HepG2 (cell line): ENCODE measurements around the gene ZNF444. TPM values are rescaled to one million over a fixed set of nuclear protein-coding genes. Genes with fewer than 3 reads are reported as not detected.

Experiments
- AFF4 ChIP-seq: sonication (generic); formaldehyde crosslinking; IDR thresholded peaks from 2 replicates; pipeline ENCODE4 v1.4.0; 2020; ENCODE audit warnings: missing genetic modification reagents
- ATRX ChIP-seq: sonication (generic); formaldehyde crosslinking; IDR thresholded peaks from 2 replicates; pipeline ENCODE4 v1.4.0; 2020; ENCODE audit warnings: missing genetic modification reagents, borderline replicate concordance
- CREB1 ChIP-seq, 2 experiments: fragments of 450-650 bp in 1 of 2; IDR thresholded peaks; 2 replicates each; pipeline ENCODE4 v1.6.1; 2016 to 2017; ENCODE audit warnings: control low read depth in 1 of 2, mild to moderate bottlenecking in 1 of 2, missing compliant biosample characterization in 1 of 2, missing genetic modification characterization in 1 of 2
- ETV5 ChIP-seq: IDR thresholded peaks from 2 replicates; pipeline ENCODE4 v1.6.1; 2018; ENCODE audit warnings: missing biosample characterization, missing genetic modification reagents, inconsistent platforms, borderline replicate concordance
- GABPB1 ChIP-seq: IDR thresholded peaks from 2 replicates; pipeline ENCODE4 v1.6.1; 2016; ENCODE audit warnings: mild to moderate bottlenecking, missing genetic modification reagents, moderate library complexity, missing compliant biosample characterization
- HIVEP1 ChIP-seq: sonication (generic); formaldehyde crosslinking; IDR thresholded peaks from 2 replicates; pipeline ENCODE4 v1.4.0; 2020; ENCODE audit warnings: mild to moderate bottlenecking, missing genetic modification reagents
- HNRNPLL ChIP-seq: fragments of 200-400 bp; formaldehyde crosslinking; IDR thresholded peaks from 2 replicates; pipeline ENCODE4 v1.6.1; 2017; ENCODE audit warnings: mild to moderate bottlenecking, low read depth, low read length; ENCODE audit not compliant: poor library complexity, severe bottlenecking
- ISX ChIP-seq: sonication (generic); formaldehyde crosslinking; conservative IDR thresholded peaks from 2 replicates; pipeline ENCODE4 v1.5.0; 2020; ENCODE audit warnings: missing genetic modification reagents
- KLF13 ChIP-seq: sonication (generic); formaldehyde crosslinking; IDR thresholded peaks from 2 replicates; pipeline ENCODE4 v1.4.0; 2020; ENCODE audit warnings: mild to moderate bottlenecking, missing genetic modification reagents
- MYC ChIP-seq: sonication (generic); formaldehyde crosslinking; IDR thresholded peaks from 2 replicates; pipeline ENCODE4 v1.9.0; 2021; ENCODE audit warnings: missing genetic modification reagents, borderline replicate concordance
- PITX1 ChIP-seq: sonication (generic); formaldehyde crosslinking; IDR thresholded peaks from 2 replicates; pipeline ENCODE4 v1.5.1; 2020; ENCODE audit warnings: mild to moderate bottlenecking, missing genetic modification reagents
- POLR2AphosphoS5 ChIP-seq: IDR thresholded peaks from 2 replicates; pipeline ENCODE4 v1.6.1; 2012; ENCODE audit warnings: low read depth, low read length
- PRMT3 ChIP-seq: sonication (generic); formaldehyde crosslinking; IDR thresholded peaks from 2 replicates; pipeline ENCODE4 v1.8.1; 2022; ENCODE audit warnings: low read depth, mild to moderate bottlenecking, moderate library complexity, missing genetic modification reagents, borderline replicate concordance
- RARA ChIP-seq: IDR thresholded peaks from 2 replicates; pipeline ENCODE4 v1.6.1; 2016; ENCODE audit warnings: missing genetic modification reagents, missing compliant biosample characterization
- SIN3B ChIP-seq: fragments of 150-350 bp; IDR thresholded peaks from 2 replicates; pipeline ENCODE4 v1.6.1; 2014; ENCODE audit warnings: low read length
- SMAD1 ChIP-seq: sonication (generic); formaldehyde crosslinking; IDR thresholded peaks from 2 replicates; pipeline ENCODE4 v1.4.0; 2020; ENCODE audit warnings: missing genetic modification reagents, low read depth, mild to moderate bottlenecking, borderline replicate concordance
- SOX5 ChIP-seq: IDR thresholded peaks from 2 replicates; pipeline ENCODE4 v1.6.1; 2016; ENCODE audit warnings: borderline replicate concordance
- SPEN ChIP-seq: sonication (generic); formaldehyde crosslinking; IDR thresholded peaks from 2 replicates; pipeline ENCODE4 v1.5.1; 2020; ENCODE audit warnings: low read depth, mild to moderate bottlenecking, missing genetic modification reagents
- YEATS4 ChIP-seq: sonication (generic); formaldehyde crosslinking; IDR thresholded peaks from 2 replicates; pipeline ENCODE4 v1.4.0; 2020; ENCODE audit warnings: missing genetic modification reagents, borderline replicate concordance
- ZNF672 ChIP-seq: sonication (generic); formaldehyde crosslinking; IDR thresholded peaks from 2 replicates; pipeline ENCODE4 v1.8.1; 2022; ENCODE audit warnings: missing genetic modification reagents
- ZNF841 ChIP-seq: sonication (generic); formaldehyde crosslinking; IDR thresholded peaks from 2 replicates; pipeline ENCODE4 v1.8.1; 2023; ENCODE audit warnings: missing genetic modification reagents, borderline replicate concordance
- polyA plus RNA-seq, 8 experiments: library from polyadenylated mRNA; depleted of rRNA in 3 of 8; stranded (reverse) in 7 of 8; unstranded in 1 of 8; fragments of >200 nt; fragmentation: Illumina TruSeq in 4 of 8; extraction: Trizol in 4 of 8; gene quantifications; 2 replicates each; pipeline versions ENCODE4 v1.2.1 to v1.2.3, GENCODE V29; 2011 to 2016; ENCODE audit warnings: low read depth in 4 of 8, missing spikeins in 1 of 8, mixed read lengths in 1 of 8; ENCODE audit not compliant: insufficient read depth in 1 of 8
- total RNA-seq, 5 experiments: library from RNA; depleted of rRNA; stranded (reverse); fragments of >200 nt; fragmentation: Illumina TruSeq; extraction: Trizol; gene quantifications; 2 replicates each; pipeline ENCODE4 v1.2.3, GENCODE V29; 2016; ENCODE audit warnings: low read depth in 1 of 5
- TF ChIP-seq, protein P1 (sequence below): sonication (generic); formaldehyde crosslinking; IDR thresholded peaks from 2 replicates; pipeline ENCODE4 v1.8.0; 2022; ENCODE audit warnings: mild to moderate bottlenecking, missing genetic modification reagents; ENCODE audit not compliant: insufficient replicate concordance
- TF ChIP-seq, protein P2 (sequence below), 2 experiments: fragments of 450-650 bp in 1 of 2; sonication (generic) in 1 of 2; formaldehyde crosslinking; IDR thresholded peaks; 2 replicates each; pipeline versions ENCODE4 v1.5.0 to v1.8.0; 2020 to 2022; ENCODE audit warnings: mild to moderate bottlenecking in 1 of 2, missing genetic modification reagents in 1 of 2
- TF ChIP-seq, protein P3 (sequence below): sonication (generic); formaldehyde crosslinking; IDR thresholded peaks from 2 replicates; pipeline ENCODE4 v1.5.0; 2020; ENCODE audit warnings: mild to moderate bottlenecking, missing genetic modification reagents

ZNF444 gene
- total and polyA plus RNA-seq, 2 of the 13 experiments (the other 11 are each of a cell fraction or from before 2014, with no cell fraction given): 27.4 to 30.3 TPM

DNA sequence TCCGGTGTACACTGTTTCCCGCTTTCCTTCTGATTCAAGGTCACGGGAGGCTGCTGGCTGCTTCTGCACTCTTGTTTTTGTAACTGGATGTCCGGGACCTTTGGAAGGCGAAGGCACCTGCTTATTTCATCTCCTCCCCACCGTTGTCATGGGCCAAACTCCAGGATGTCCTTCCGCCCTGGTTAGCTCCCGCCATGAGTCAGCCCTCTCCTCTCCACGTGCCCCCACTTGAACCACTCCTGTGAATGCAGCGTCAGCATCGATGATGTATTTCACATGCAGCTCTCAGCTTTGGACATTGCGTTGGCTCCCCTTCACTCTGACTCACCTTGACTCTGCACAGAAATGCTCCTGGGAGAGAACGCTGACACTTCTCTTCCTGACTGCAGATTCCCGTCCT lies 29.2 kb downstream of the ZNF444 start (continued):
- TF ChIP-seq, protein P1, sequence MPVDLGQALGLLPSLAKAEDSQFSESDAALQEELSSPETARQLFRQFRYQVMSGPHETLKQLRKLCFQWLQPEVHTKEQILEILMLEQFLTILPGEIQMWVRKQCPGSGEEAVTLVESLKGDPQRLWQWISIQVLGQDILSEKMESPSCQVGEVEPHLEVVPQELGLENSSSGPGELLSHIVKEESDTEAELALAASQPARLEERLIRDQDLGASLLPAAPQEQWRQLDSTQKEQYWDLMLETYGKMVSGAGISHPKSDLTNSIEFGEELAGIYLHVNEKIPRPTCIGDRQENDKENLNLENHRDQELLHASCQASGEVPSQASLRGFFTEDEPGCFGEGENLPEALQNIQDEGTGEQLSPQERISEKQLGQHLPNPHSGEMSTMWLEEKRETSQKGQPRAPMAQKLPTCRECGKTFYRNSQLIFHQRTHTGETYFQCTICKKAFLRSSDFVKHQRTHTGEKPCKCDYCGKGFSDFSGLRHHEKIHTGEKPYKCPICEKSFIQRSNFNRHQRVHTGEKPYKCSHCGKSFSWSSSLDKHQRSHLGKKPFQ (CRISPR knock-in tag): peak; percentile 73
- TF ChIP-seq, protein P2, sequence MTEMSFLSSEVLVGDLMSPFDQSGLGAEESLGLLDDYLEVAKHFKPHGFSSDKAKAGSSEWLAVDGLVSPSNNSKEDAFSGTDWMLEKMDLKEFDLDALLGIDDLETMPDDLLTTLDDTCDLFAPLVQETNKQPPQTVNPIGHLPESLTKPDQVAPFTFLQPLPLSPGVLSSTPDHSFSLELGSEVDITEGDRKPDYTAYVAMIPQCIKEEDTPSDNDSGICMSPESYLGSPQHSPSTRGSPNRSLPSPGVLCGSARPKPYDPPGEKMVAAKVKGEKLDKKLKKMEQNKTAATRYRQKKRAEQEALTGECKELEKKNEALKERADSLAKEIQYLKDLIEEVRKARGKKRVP (CRISPR knock-in tag; IDR thresholded peaks at IDR 0.05): peak in 1 of 2 experiments; percentile 67; a peak in 2 of 4 replicates
- TF ChIP-seq RARA (CRISPR knock-in tag) (peak; percentile 76), YEATS4 (peak; percentile 61; the same call in 1 of the 2 replicates), HNRNPLL (no peak), ZNF841 (CRISPR knock-in tag) (no peak), ETV5 (CRISPR knock-in tag) (peak; percentile 80; the same call in 1 of the 2 replicates), POLR2AphosphoS5 (no peak), SMAD1 (CRISPR knock-in tag) (peak; percentile 45; the same call in 1 of the 2 replicates), ATRX (CRISPR knock-in tag) (no peak), SOX5 (peak; percentile 59; the same call in 1 of the 2 replicates), KLF13 (CRISPR knock-in tag) (no peak), SIN3B (no peak), HIVEP1 (CRISPR knock-in tag) (no peak), PRMT3 (CRISPR knock-in tag) (no peak), ISX (CRISPR knock-in tag) (no peak), CREB1 (IDR thresholded peaks at IDR 0.05) (peak; percentile 77), CREB1 (CRISPR knock-in tag; IDR thresholded peaks at IDR 0.05) (peak; percentile 47; the same call in 1 of the 2 replicates), SPEN (CRISPR knock-in tag) (peak; percentile 53; the same call in 1 of the 2 replicates), ZNF672 (CRISPR knock-in tag) (no peak), GABPB1 (CRISPR knock-in tag) (peak; percentile 70), PITX1 (CRISPR knock-in tag) (no peak), AFF4 (CRISPR knock-in tag) (0 out of 2 replicates have a peak, but pooled peaks have one; percentile 58), MYC (peak; percentile 88)
- TF ChIP-seq, protein P3, sequence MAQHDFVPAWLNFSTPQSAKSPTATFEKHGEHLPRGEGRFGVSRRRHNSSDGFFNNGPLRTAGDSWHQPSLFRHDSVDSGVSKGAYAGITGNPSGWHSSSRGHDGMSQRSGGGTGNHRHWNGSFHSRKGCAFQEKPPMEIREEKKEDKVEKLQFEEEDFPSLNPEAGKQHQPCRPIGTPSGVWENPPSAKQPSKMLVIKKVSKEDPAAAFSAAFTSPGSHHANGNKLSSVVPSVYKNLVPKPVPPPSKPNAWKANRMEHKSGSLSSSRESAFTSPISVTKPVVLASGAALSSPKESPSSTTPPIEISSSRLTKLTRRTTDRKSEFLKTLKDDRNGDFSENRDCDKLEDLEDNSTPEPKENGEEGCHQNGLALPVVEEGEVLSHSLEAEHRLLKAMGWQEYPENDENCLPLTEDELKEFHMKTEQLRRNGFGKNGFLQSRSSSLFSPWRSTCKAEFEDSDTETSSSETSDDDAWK (CRISPR knock-in tag): no peak
